HEK293T (cell line): Measurements from ENCODE around the gene CTNNA1.

Experiments
- BHLHE40 ChIP-seq: fragments of 450-650 bp; IDR thresholded peaks from 2 replicates; pipeline ENCODE4 v1.6.1; 2016; ENCODE audit warnings: mild to moderate bottlenecking, moderate library complexity, borderline replicate concordance
- FOXK2 ChIP-seq: fragments of 450-650 bp; IDR thresholded peaks from 2 replicates; pipeline ENCODE4 v1.6.1; 2016; ENCODE audit warnings: mild to moderate bottlenecking
- LEF1 ChIP-seq: fragments of 450-650 bp; IDR thresholded peaks from 2 replicates; pipeline ENCODE4 v1.6.1; 2017; ENCODE audit warnings: mild to moderate bottlenecking, borderline replicate concordance
- SP1 ChIP-seq: fragments of 450-650 bp; IDR thresholded peaks from 2 replicates; pipeline ENCODE4 v1.6.1; 2017
- SUZ12 ChIP-seq: fragments of 450-650 bp; IDR thresholded peaks from 2 replicates; pipeline ENCODE4 v1.6.1; 2016; ENCODE audit warnings: mild to moderate bottlenecking
- TARDBP ChIP-seq: fragments of 450-650 bp; IDR thresholded peaks from 2 replicates; pipeline ENCODE4 v1.6.1; 2016
- ZNF384 ChIP-seq: fragments of 450-650 bp; IDR thresholded peaks from 2 replicates; pipeline ENCODE4 v1.6.1; 2016

GRCh38 chr5:138709202-138709601, 44.0 kb upstream of the CTNNA1 start:
- no peak for TF ChIP-seq SP1
- TF ChIP-seq LEF1: no peak
- no peak for TF ChIP-seq SUZ12
- no peak for TF ChIP-seq TARDBP
- TF ChIP-seq ZNF384: no peak
- no peak for TF ChIP-seq BHLHE40
- no peak for TF ChIP-seq FOXK2
